Transverse colon (tissue), 4 donors: ENCODE measurements around the gene NTN5. TPM values are rescaled to one million over a fixed set of nuclear protein-coding genes. Genes with fewer than 3 reads are reported as not detected.

Experiments used
- DNase-seq: peaks from one replicate; pipeline ENCODE4 v3.0.0-alpha.2; 2019
- H3K27ac ChIP-seq, 4 donors: fragments of 200-600 bp; sonication (generic); 2 replicates each; pipeline ENCODE4 v1.5.1; 2016 to 2018; ENCODE audit warnings: inconsistent platforms in 4 of 4
- H3K27me3 ChIP-seq: fragments of 200-600 bp; sonication (generic); 2 replicates; pipeline ENCODE4 v1.5.1; 2017; ENCODE audit warnings: inconsistent platforms
- H3K36me3 ChIP-seq, 4 donors: fragments of 200-600 bp; sonication (generic); 2 replicates each; pipeline ENCODE4 v1.5.1; 2017 to 2019; ENCODE audit warnings: inconsistent platforms in 4 of 4
- H3K4me1 ChIP-seq, 4 donors: fragments of 200-600 bp; sonication (generic); 2 replicates each; pipeline ENCODE4 v1.5.1; 2017 to 2020; ENCODE audit warnings: inconsistent platforms in 4 of 4
- H3K4me3 ChIP-seq, 4 donors: fragments of 200-600 bp; sonication (generic); 1 replicate in 1 of 4; 2 replicates in 3 of 4; pipeline versions ENCODE4 v1.5.1 to v1.6.1; 2017 to 2019; ENCODE audit warnings: inconsistent platforms in 4 of 4
- H3K9me3 ChIP-seq, 2 donors: fragments of 200-600 bp; sonication (generic); 2 replicates each; pipeline ENCODE4 v1.5.1; 2017 to 2019; ENCODE audit warnings: inconsistent platforms in 2 of 2
- POLR2AphosphoS5 ChIP-seq, 3 donors: sonication (generic); formaldehyde crosslinking; IDR thresholded peaks; one replicate each; pipeline ENCODE4 v1.6.1; 2016; ENCODE audit warnings: antibody characterized with exemption in 3 of 3
- WGBS, 2 donors: methylation state at CpG; one replicate each; pipeline ENCODE4 v1.1.5; 2018; ENCODE audit warnings: low coverage in 1 of 2; 5-methylcytosine and 5-hydroxymethylcytosine counted together
- in situ Hi-C, 4 donors: fragments of 200-750 bp; cut with MboI; loops; one replicate each; pipeline versions ENCODE4 v1.15.0 to v1.15.1; 2017; ENCODE audit warnings: low sequenced_read_pairs in 3 of 4, low pct_ligation_motif_present in 1 of 4, low pct_unique_long_range_greater_than_20kb in 1 of 4
- intact Hi-C: fragments of 100-400 bp; cut with DNase I; formaldehyde crosslinking; loops from one replicate; pipeline ENCODE4 v1.15.1; 2023; ENCODE audit warnings: low total_unique reads
- total RNA-seq, 4 donors: library from RNA; depleted of rRNA; stranded (reverse); fragments of >200 nt; gene quantifications; one replicate each; pipeline ENCODE4 v1.1.0, GENCODE V29; 2016

Gene NTN5
- total RNA-seq, 4 donors from 2014 or later, result 0.41 to 1.1 TPM; not detected in 2

DNA sequence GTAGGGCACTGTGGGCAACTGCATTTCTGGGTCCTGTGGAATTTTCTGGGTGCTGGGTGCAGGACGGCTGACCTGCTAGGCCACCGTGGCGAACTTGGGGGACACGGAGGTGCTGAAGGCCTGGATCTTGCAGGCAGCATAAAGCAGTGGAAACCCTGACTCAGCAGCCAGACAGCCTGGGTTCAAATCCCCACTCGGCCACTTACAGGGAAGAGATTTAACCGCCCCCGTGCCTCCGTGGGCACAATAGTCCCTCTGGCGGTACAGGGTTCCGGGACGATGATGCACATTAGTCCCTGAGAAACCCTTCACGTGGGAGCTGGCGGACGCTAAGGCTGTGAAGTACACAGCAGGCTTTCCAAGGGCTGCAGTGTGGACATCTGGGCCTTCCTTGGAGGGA is 60.9 kb downstream of the NTN5 start:
- intact Hi-C loops, result no loop called here
- H3K9me3 ChIP-seq, result no peaks in the 10 kb centered on the region
- no peak overlapping the region for H3K27ac ChIP-seq
- H3K4me3 ChIP-seq, result no peak overlapping the region
- H3K27me3 ChIP-seq, result no peaks in the 10 kb centered on the region
- no peak for TF ChIP-seq POLR2AphosphoS5 (IDR thresholded peaks at IDR 0.05)
- peaks cover 14 to 25% (median 24%) of the 10 kb centered on the region in 4 donors for H3K4me1 ChIP-seq
- 90% methylated on average over 14 of the region's 14 CpGs; no CpG with 5 or more reads in 1 of the 2 donors for WGBS, 2 donors
- H3K36me3 ChIP-seq, result peaks cover 0 to 17% (median 5%) of the 10 kb centered on the region in 4 donors
- in situ Hi-C loops, result no loop called here
- no peak for DNase-seq

Other genes starting within 250 kb of the NTN5 start
- gene GRWD1, start 227.0 kb downstream of the NTN5 start, total RNA-seq, result 10 to 100 TPM in 3 of 4 donors, 1 to 10 TPM in 1; 9.4 to 49.7 (median 13.6) TPM
- gene KCNJ14, start 217.4 kb downstream of the NTN5 start, total RNA-seq, result under 1 TPM in 2 of 4 donors, not detected in 2; 0.41 to 0.64 TPM
- gene CYTH2, start 203.6 kb downstream of the NTN5 start, total RNA-seq, result 100 to 1,000 TPM in 2 of 4 donors, 10 to 100 TPM in 2; 61.1 to 410 (median 171) TPM
- gene LMTK3, start 161.2 kb downstream of the NTN5 start, total RNA-seq, result 1 to 10 TPM in 2 of 4 donors, under 1 TPM in 1, not detected in 1; 0.68 to 2.4 (median 1.1) TPM
- under 1 TPM in 2 of 4 donors, not detected in 2; 0.32 to 0.41 TPM for gene SULT2B1, start 120.8 kb downstream of the NTN5 start, total RNA-seq
- not detected for gene SPACA4, start 66.3 kb downstream of the NTN5 start, total RNA-seq
- gene FAM83E, start 57.9 kb downstream of the NTN5 start, total RNA-seq, result 100 to 1,000 TPM in 3 of 4 donors, 10 to 100 TPM in 1; 97.0 to 746 (median 203) TPM
- 1,000 to 10,000 TPM; 1,394 to 2,260 (median 1,686) TPM for gene RPL18, start 53.8 kb downstream of the NTN5 start, total RNA-seq
- gene SPHK2, start 53.5 kb downstream of the NTN5 start, total RNA-seq, result 100 to 1,000 TPM in 1 of 4 donors, 10 to 100 TPM in 3; 41.8 to 185 (median 68.7) TPM
- 10 to 100 TPM in 3 of 4 donors, 1 to 10 TPM in 1; 8.7 to 13.8 (median 11.6) TPM for gene DBP, start 35.6 kb downstream of the NTN5 start, total RNA-seq
- gene CA11, start 26.8 kb downstream of the NTN5 start, total RNA-seq, result 1 to 10 TPM in 2 of 4 donors, not detected in 2; 1.4 to 2.5 TPM
- gene FUT2, start 23.0 kb upstream of the NTN5 start, total RNA-seq, result 10 to 100 TPM; 32.5 to 68.6 (median 55.1) TPM
- 1 to 10 TPM in 2 of 4 donors, under 1 TPM in 1, not detected in 1; 0.55 to 2.2 (median 1.6) TPM for gene MAMSTR, start 46.7 kb upstream of the NTN5 start, total RNA-seq
- 10 to 100 TPM in 2 of 4 donors, 1 to 10 TPM in 2; 3.0 to 11.1 (median 7.0) TPM for gene RASIP1, start 67.6 kb upstream of the NTN5 start, total RNA-seq
- not detected for gene IZUMO1, start 73.9 kb upstream of the NTN5 start, total RNA-seq
- gene FUT1, start 79.6 kb upstream of the NTN5 start, total RNA-seq, result under 1 TPM; 0.27 to 1.00 (median 0.58) TPM
- gene FGF21, start 82.5 kb upstream of the NTN5 start, total RNA-seq, result not detected
- 10 to 100 TPM; 32.4 to 51.5 (median 42.8) TPM for gene BCAT2, start 138.0 kb upstream of the NTN5 start, total RNA-seq
- 10 to 100 TPM in 1 of 4 donors, 1 to 10 TPM in 3; 3.5 to 15.1 (median 5.4) TPM for gene HSD17B14, start 163.5 kb upstream of the NTN5 start, total RNA-seq
- 10 to 100 TPM in 2 of 4 donors, 1 to 10 TPM in 2; 2.6 to 34.4 (median 10.3) TPM for gene PLEKHA4, start 195.6 kb upstream of the NTN5 start, total RNA-seq
- gene PPP1R15A, start 199.4 kb upstream of the NTN5 start, total RNA-seq, result 100 to 1,000 TPM in 1 of 4 donors, 10 to 100 TPM in 3; 49.4 to 109 (median 69.5) TPM
- not detected for gene TULP2, start 225.7 kb upstream of the NTN5 start, total RNA-seq
- gene NUCB1, start 227.3 kb upstream of the NTN5 start, total RNA-seq, result 100 to 1,000 TPM; 135 to 196 (median 174) TPM